IPS DF 19.7 (cell line): ENCODE measurements around the gene TFAP2E.

ENCODE experiments used
- DNase-seq: peaks from one replicate; pipeline ENCODE4 v3.0.0-alpha.2; 2013; ENCODE audit warnings: low read depth, low spot score

The TFAP2E gene

DNA sequence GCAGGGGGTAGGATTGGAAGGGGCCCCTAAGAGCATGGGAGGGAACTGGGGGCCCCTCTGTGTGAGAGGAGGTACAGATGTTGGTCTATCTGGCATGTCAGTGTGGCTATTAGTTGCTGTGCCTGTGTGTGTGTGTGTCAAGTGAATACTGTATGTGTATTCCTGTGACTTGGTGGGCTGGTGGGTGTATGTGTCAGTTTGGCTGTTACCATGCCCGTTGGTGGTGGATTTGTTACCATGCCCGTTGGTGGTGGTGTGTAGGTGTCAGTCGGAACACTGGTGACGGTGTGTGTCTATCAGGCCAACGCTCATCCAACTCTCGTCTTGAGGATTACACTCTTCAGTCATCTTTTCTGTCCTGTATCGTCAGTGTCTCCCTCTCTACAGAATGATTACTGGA lies 22.6 kb downstream of the TFAP2E start:
- DNase-seq = no peak

DNA sequence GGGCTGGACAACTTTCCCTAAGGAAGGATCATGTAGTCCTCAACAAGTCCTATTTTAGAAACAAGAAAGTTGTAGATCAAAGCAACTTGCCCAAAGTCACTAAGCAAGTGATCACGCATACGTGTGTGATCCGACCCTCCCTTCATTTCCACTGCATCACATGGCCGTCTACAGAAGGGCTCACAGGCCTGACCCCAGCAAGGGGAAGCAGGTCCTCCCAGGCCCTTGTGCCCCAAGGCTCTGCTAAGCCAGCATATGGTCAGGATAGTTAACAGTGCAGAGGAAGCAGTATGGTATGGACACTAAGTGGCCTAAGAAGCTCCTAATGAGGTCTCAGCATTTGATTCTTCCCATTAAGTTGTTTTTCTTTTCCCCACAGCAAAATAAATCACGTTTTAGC lies 24.8 kb downstream of the TFAP2E start:
- DNase-seq = no peak

DNA sequence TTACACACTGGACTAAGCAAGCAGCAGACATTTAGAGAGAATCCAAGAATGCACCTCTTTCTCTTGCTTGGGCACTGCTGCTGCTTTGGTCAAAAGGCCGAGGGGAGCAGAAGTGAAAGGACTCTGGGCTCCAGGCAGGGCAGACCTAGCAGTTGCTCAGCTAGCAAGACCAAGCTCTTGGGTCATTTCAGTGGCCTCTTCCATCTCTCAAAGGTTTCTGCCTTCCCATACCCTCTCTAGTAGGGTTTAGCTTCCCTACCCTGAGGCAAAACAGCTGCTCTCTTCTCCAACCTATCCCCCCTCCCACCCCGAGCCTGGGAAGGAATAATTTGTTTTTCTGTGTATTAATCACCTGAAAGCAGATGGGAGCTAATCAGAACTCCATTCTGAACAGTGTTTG lies 25.8 kb downstream of the TFAP2E start:
- DNase-seq = no peak

- no peak for DNase-seq
These were observed 26.3 kb downstream of the TFAP2E start for GRCh38 chr1:35599411-35599810.

GRCh38 chr1:35600593-35600992 lies 27.5 kb downstream of the TFAP2E start:
- DNase-seq = no peak

DNA sequence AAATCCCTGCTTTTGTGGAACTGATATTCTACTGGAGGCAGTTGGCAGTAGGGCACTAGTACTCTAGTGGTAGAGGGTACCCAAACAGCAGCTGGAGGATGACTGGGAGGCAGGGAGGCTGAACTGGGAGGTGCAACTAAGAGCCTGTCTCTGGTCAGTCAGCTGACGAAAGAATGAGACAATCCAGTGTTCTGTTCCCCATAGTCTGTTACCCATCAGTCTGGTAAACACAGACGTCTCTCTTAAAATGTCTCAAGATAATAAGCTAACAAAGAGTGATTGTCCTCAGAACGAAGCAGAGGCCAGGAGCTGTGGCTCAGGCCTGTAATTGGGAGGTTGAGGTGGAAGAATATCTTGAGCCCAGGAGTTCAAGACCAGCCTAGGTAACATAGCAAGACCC lies 30.4 kb downstream of the TFAP2E start:
- DNase-seq = no peak

GRCh38 chr1:35603941-35604340 lies 30.8 kb downstream of the TFAP2E start:
- no peak for DNase-seq

DNA sequence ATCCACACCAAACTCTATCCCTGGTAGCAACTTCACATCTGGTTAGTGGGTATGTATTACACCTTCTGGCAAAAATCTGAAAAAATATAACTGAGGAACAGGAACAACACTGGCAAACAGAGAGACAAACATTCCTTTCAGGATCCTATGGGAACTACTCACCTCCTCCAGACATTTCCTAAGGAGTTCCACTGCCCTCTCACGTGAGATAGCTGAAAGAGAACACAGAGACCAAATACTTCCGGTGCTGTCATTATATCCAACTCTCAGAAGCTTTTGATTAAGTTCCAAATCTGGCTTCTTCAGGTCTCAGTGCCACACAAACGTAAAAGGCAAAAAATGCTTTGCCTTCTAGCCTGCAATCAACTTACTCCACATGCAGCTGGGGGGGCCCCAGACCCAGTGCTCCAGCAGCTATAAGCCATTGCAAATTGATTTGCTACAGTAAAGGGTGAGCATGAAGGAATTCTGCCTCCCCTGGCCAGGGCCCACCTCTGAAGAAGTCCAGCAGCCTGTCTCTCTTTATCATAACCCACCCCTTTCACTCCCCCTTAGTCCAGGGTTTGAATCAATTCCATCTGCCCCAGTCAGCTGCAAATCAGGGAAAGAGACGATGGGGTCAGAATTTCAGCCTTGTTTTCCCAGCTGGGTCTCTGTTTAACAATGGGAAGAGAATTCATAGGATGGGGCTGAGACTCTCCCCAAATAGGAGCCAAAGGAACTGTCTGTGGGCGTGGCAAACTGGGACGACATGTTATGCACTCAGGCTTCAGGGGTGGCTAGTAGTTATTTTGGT lies 32.2 kb downstream of the TFAP2E start:
- DNase-seq = no peak

- DNase-seq = no peak
These were observed 32.7 kb downstream of the TFAP2E start for GRCh38 chr1:35605867-35606182.

DNA sequence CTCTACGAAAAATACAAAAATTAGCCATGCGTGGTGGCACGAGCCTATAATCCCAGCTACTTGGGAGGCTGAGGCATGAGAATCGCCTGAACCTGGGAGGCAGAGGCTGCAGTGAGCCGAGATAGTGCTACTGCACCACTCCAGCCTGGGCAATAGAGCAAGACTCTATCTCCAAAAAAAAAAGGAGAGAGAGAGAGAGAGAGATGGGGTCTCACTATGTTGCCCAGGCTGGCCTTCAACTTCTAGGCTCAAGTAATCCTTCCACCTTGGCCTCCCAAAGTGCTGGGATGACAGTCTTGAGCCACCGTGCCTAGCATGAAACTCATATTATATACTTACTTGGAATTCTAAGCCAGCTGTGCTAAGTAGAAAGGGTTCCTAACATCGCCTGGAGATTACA lies 38.5 kb downstream of the TFAP2E start:
- DNase-seq = no peak

DNA sequence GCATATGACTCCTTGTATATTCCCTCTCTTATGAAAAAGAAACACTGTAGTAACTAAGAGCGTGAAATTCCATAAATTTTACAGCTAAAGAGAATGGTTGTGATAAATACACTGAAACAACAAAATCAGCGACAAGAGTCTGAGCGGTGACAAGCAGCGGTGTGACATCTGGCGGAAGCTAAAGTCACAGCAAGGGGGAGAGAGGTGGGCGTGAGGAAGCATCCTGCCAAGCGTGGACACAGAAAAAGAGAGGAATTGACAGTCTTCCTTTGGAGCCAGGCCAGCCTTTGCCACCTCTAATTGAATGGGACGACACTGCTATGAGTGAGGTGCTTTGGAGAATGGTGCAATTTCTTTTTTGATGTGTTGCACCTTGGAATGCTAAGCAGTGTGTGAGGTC lies 42.3 kb downstream of the TFAP2E start:
- DNase-seq = no peak

DNA sequence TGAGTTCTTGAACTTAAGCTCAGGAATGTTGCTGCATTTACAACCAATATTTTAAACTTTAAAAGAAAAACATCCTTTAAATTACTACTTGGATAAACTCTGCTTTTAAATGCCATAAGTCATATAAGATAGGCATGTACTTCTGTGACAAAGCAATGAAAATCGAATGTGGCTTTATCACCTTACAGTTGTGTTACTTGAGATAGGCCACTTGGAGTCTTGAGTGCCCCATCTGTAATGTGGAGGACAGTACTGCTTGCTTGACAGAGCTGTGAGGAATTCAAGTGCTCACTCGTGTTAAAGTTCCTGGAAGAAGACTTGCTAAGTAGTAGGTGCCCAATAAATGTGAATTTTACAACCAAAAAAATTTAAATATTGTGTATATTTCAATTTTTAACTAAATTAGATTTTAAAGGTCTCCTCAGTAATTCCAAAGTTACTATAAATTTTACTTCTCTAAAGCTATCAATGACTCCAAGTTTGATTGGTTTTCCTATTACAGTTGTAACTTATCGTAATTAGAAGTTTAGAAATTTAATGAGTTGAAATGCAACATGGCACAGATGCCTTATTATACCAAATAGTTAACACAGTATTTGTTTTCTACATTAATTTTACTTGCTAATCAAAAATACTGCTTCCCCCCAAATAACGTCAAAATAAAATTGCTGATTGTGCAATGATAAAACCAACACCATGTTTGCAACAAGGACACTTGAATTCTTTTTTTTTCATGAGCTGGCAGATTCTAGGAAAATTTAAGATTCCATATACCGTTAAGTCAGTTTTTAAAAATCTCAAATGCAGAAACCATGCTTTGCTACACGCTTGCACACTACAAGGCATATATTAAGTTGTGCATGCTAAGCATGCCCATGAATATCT lies 46.4 kb downstream of the TFAP2E start:
- DNase-seq = no peak

- DNase-seq = no peak
These were observed 49.5 kb downstream of the TFAP2E start for GRCh38 chr1:35622510-35623178.

GRCh38 chr1:35623832-35624231 lies 50.7 kb downstream of the TFAP2E start:
- DNase-seq = no peak

- DNase-seq = no peak
These were observed 55.9 kb downstream of the TFAP2E start for GRCh38 chr1:35629051-35629450.

- no peak for DNase-seq
These were observed 58.3 kb downstream of the TFAP2E start for GRCh38 chr1:35631396-35631795.

DNA sequence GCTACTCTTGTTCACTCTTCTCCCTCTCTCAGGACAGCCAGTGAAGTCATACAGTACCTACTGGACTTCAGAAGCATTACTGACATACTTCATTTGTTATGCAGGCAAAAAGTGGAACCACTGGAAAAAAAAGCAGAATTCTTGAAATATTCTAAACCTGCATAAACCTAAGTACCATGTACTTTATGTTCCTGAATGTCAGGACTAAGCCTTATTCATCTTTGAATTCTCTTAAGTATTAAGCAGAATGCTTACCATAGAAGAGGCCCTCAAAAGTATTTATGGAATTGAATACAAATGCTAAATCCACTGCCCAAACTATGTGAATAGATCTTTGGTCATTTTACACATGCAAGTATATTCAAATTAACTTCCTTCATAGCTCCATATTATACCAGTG lies 60.4 kb downstream of the TFAP2E start:
- DNase-seq = no peak

DNA sequence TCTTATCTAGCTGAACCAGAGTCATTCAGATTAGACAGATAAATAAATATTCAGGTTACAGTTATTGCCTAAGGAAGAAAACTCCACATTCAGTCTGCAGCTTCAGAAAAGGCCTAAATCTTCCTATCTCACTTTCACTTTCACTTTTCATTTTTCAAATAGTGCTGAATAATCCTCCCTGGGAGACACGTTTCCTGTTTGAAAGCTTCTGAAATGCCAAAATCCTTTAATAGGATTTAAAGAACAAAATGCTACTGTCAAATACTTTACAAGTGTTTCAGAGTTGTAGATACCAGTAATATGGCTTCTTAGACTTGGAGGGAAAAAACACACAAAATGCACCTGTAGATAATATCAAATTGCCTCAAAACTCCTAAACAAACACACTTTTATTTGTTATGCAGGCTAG lies 64.3 kb downstream of the TFAP2E start:
- no peak for DNase-seq

GRCh38 chr1:35640380-35641232 lies 67.5 kb downstream of the TFAP2E start:
- DNase-seq = no peak

GRCh38 chr1:35641233-35641866 lies 68.2 kb downstream of the TFAP2E start, which contains the start of gene PSMB2:
Gene PSMB2 (minus strand): TSS chr1:35641526. CDS start chr1:35641432, 94 bp downstream.
- peak; percentile 91 for DNase-seq

- no peak for DNase-seq
These were observed 69.4 kb downstream of the TFAP2E start for GRCh38 chr1:35642471-35642955.
